Measurements from ENCODE around the gene PBX4. TPM values are rescaled to one million over a fixed set of nuclear protein-coding genes. Genes with fewer than 3 reads are reported as not detected.

The PBX4 gene
- total and polyA plus RNA-seq, 2 donors (not counting 3 experiments of a cell fraction or from before 2014, with no cell fraction given): not detected

- no peaks in the 10 kb centered on the region for H3K79me2 ChIP-seq (ENCODE audit: control insufficient read depth, insufficient read depth, low read length)
- H3K4me3 ChIP-seq (replicated peaks in 1 of 3; ENCODE audit: insufficient read depth in 1 of 3, low read depth in 1 of 3, low read length in 3 of 3): no peak overlapping the region
- dilution Hi-C loops (cut with MboI; ENCODE audit: extremely low pct_ligation_motif_present, low sequenced_read_pairs): no loop called here
- DNase-seq (ENCODE audit: low read depth, low spot score) (no peak), FAIRE-seq (no peak)
- H3K27ac ChIP-seq (ENCODE audit: insufficient read depth, low read depth, low read length): no peak overlapping the region
- H3K4me1 ChIP-seq (ENCODE audit: control insufficient read depth, extremely low read depth, insufficient read depth, low read length): no peaks in the 10 kb centered on the region
- TF ChIP-seq POLR2A (IDR thresholded peaks at IDR 0.05; ENCODE audit: low read depth, low read length) (no peak), FOS (IDR thresholded peaks at IDR 0.05; ENCODE audit: borderline replicate concordance, insufficient read depth, low read length) (no peak), EZH2 (IDR thresholded peaks at IDR 0.05; ENCODE audit: borderline replicate concordance, low read depth, low read length, severe bottlenecking) (no peak), MAX (IDR thresholded peaks at IDR 0.05; ENCODE audit: insufficient read depth, insufficient read length) (no peak), GATA2 (IDR thresholded peaks at IDR 0.05; ENCODE audit: insufficient read depth, insufficient read length, low read depth, low read length) (no peak), CTCF (IDR thresholded peaks at IDR 0.05; ENCODE audit: extremely low read depth in 1 of 2, insufficient read depth in 1 of 2, low read depth in 1 of 2, low read length in 2 of 2) (no peak), POLR2AphosphoS5 (IDR thresholded peaks at IDR 0.05; ENCODE audit: insufficient read depth, low read depth, low read length) (no peak), MYC (IDR thresholded peaks at IDR 0.05; ENCODE audit: low read depth, low read length) (no peak), JUN (IDR thresholded peaks at IDR 0.05; ENCODE audit: borderline replicate concordance, insufficient read depth, insufficient read length, low read depth) (no peak)
- ChIA-PET POLR2A (no interaction called here), CTCF (interaction anchor here (1.4 kb wide), 1 partner anchor 15 kb away, joined by 4 read pairs; no protein-coding TSS in a partner anchor)
- no TSS peak for BruUV-seq (replicated peaks)
- no peaks in the 10 kb centered on the region for H3K9me3 ChIP-seq (replicated peaks; ENCODE audit: control insufficient read depth, insufficient read depth, low read length)
- H3K27me3 ChIP-seq (ENCODE audit: control insufficient read depth in 2 of 2, insufficient read depth in 2 of 2, low read length in 2 of 2): no peaks in the 10 kb centered on the region
- H2AFZ ChIP-seq (ENCODE audit: low read depth, low read length): no peak overlapping the region
- H3K4me2 ChIP-seq (ENCODE audit: insufficient read depth, low read length): no peak overlapping the region
- H3K9ac ChIP-seq (replicated peaks; ENCODE audit: extremely low read depth, insufficient read depth, low read length): no peak overlapping the region
- intact Hi-C loops (cut with micrococcal nuclease): no loop called here
- peaks cover 3 to 20% of the 10 kb centered on the region in 2 experiments for H3K36me3 ChIP-seq (ENCODE audit: control insufficient read depth in 2 of 2, extremely low read depth in 1 of 2, insufficient read depth in 2 of 2, low read length in 2 of 2)
- no peaks in the 10 kb centered on the region for H3K9me1 ChIP-seq (replicated peaks; ENCODE audit: control insufficient read depth, extremely low read depth, insufficient read depth, low read length)
- no peaks in the 10 kb centered on the region for H4K20me1 ChIP-seq (replicated peaks; ENCODE audit: control insufficient read depth, extremely low read depth, insufficient read depth, low read length)
Measured at GRCh38 chr19:19635313-19635702, 16.8 kb upstream of the PBX4 start.
